Measurements from ENCODE around the gene PTCD3.

DNA sequence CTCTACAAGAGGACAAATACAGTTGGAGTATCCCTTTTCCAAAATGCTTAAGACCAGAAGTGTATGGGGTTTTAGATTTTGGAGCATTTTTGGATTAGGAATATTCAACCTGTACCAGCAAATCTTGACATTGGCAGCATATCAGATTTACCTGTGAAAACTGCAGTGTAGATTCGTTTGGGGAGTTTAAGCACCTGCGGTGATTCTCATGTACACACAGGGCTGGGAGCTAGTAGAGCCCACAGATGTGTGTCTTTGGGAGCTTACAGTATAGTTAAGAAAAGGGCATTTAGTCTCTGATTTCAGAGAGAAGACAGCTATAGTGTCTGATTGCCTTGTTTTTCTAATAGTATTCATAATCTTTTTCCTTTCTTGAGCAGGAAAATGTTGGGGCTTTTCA is 30.1 kb downstream of the PTCD3 start:
- TF ChIP-seq, protein P1, sequence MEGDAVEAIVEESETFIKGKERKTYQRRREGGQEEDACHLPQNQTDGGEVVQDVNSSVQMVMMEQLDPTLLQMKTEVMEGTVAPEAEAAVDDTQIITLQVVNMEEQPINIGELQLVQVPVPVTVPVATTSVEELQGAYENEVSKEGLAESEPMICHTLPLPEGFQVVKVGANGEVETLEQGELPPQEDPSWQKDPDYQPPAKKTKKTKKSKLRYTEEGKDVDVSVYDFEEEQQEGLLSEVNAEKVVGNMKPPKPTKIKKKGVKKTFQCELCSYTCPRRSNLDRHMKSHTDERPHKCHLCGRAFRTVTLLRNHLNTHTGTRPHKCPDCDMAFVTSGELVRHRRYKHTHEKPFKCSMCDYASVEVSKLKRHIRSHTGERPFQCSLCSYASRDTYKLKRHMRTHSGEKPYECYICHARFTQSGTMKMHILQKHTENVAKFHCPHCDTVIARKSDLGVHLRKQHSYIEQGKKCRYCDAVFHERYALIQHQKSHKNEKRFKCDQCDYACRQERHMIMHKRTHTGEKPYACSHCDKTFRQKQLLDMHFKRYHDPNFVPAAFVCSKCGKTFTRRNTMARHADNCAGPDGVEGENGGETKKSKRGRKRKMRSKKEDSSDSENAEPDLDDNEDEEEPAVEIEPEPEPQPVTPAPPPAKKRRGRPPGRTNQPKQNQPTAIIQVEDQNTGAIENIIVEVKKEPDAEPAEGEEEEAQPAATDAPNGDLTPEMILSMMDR (IDR thresholded peaks at IDR 0.05): no peak
- no peak for TF ChIP-seq POLR2A (IDR thresholded peaks at IDR 0.05)
